Lung (tissue), 12 donors: ENCODE data around the gene ARHGEF19. TPM values are rescaled to one million over a fixed set of nuclear protein-coding genes. Genes with fewer than 3 reads are reported as not detected.

Experiments used
- ATAC-seq: fragments of 200-7000 bp; cut with Tn5 transposase; one replicate; pipeline ENCODE4 v1.9.1; 2020; ENCODE audit warnings: moderate number of reproducible peaks; ENCODE audit not compliant: insufficient read depth, low FRiP score
- DNase-seq, 3 donors: peaks; one replicate each; pipeline ENCODE4 v3.0.0-alpha.2; 2013 to 2017
- H3K27ac ChIP-seq, 2 donors: one replicate each; pipeline ENCODE4 v1.5.1; 2013; ENCODE audit warnings: mild to moderate bottlenecking in 2 of 2, moderate library complexity in 2 of 2, control low read depth in 1 of 2, inconsistent platforms in 1 of 2, low read depth in 1 of 2, low read length in 1 of 2
- H3K27me3 ChIP-seq, 3 donors: one replicate each; pipeline ENCODE4 v1.5.1; 2013; ENCODE audit warnings: low read length in 2 of 3; ENCODE audit not compliant: control insufficient read depth in 3 of 3, insufficient read depth in 3 of 3
- H3K36me3 ChIP-seq, 4 donors: one replicate each; pipeline ENCODE4 v1.5.1; 2013; ENCODE audit warnings: low read length in 4 of 4, mild to moderate bottlenecking in 1 of 4, moderate library complexity in 1 of 4; ENCODE audit not compliant: control insufficient read depth in 4 of 4, insufficient read depth in 4 of 4
- H3K4me1 ChIP-seq, 5 donors: one replicate each; pipeline ENCODE4 v1.5.1; 2013; ENCODE audit warnings: low read length in 5 of 5, mild to moderate bottlenecking in 2 of 5, moderate library complexity in 1 of 5; ENCODE audit not compliant: control insufficient read depth in 5 of 5, insufficient read depth in 5 of 5
- H3K4me3 ChIP-seq: one replicate; pipeline ENCODE4 v1.5.1; 2013; ENCODE audit warnings: mild to moderate bottlenecking, control low read depth, moderate library complexity
- H3K9ac ChIP-seq, 2 donors: one replicate each; pipeline ENCODE4 v1.5.1; 2013; ENCODE audit warnings: low read length in 2 of 2, control low read depth in 1 of 2; ENCODE audit not compliant: insufficient read depth in 1 of 2
- H3K9me3 ChIP-seq, 4 donors: one replicate each; pipeline ENCODE4 v1.5.1; 2013; ENCODE audit warnings: low read length in 3 of 4, mild to moderate bottlenecking in 1 of 4, moderate library complexity in 1 of 4; ENCODE audit not compliant: control insufficient read depth in 4 of 4, insufficient read depth in 3 of 4
- CTCF ChIP-seq: IDR thresholded peaks from 2 replicates; pipeline ENCODE4 v1.5.1; 2012; ENCODE audit warnings: mild to moderate bottlenecking; ENCODE audit errors: control extremely low read depth, extremely low read depth
- WGBS, 2 donors: extraction: QIAGEN DNeasy Blood & Tissue Kit; methylation state at CpG; one replicate each; pipeline ENCODE4 v1.1.7; 2013; 5-methylcytosine and 5-hydroxymethylcytosine counted together
- polyA plus RNA-seq, 2 donors: library from polyadenylated mRNA; stranded (reverse); fragments of 200-250 nt; gene quantifications; one replicate each; pipeline ENCODE4 v1.2.1, GENCODE V29; 2013
- total RNA-seq, 2 donors: library from RNA; depleted of rRNA in 1 of 2; stranded (reverse); fragments of >200 nt in 1 of 2; gene quantifications; one replicate each; pipeline ENCODE4 v1.2.1, GENCODE V29; 2014 to 2021
- donor health status: control.
- donor health status: control.
- donor health status: Bipolar disorder and iron deficiency.
- donor health status: healthy.
- donor health status: DM: yes; HTN: yes; CAD: no.

The ARHGEF19 gene
- total and polyA plus RNA-seq, 4 donors: 9.5 to 17.3 (median 14.8) TPM

- Histone ChIP-seq H3K9ac (no peak overlapping the region), H3K4me3 (no peak overlapping the region), H3K36me3 (no peaks in the 10 kb centered on the region), H3K27ac (no peak overlapping the region), H3K27me3 (no peaks in the 10 kb centered on the region), H3K4me1 (peaks cover 0 to 62% (median 19%) of the 10 kb centered on the region in 5 donors), H3K9me3 (no peaks in the 10 kb centered on the region)
- no peak for DNase-seq
- TF ChIP-seq CTCF: no peak
- 97 to 98% methylated on average over 4 of the region's 4 CpGs for WGBS, 2 donors
- ATAC-seq: no peak
Observed at GRCh38 chr1:16177306-16177705, 35.1 kb downstream of the ARHGEF19 start.

- no peak overlapping the region for H3K4me3 ChIP-seq
- peaks cover 0 to 55% (median 17%) of the 10 kb centered on the region in 5 donors for H3K4me1 ChIP-seq
- peak overlapping the region in 1 of 2 donors; percentile 0 for H3K9ac ChIP-seq
- no peak for ATAC-seq
- no peaks in the 10 kb centered on the region for H3K36me3 ChIP-seq
- no peaks in the 10 kb centered on the region for H3K27me3 ChIP-seq
- no peak for TF ChIP-seq CTCF
- H3K9me3 ChIP-seq: no peaks in the 10 kb centered on the region
- 81 to 83% methylated on average over 7 of the region's 7 CpGs for WGBS, 2 donors
- peak overlapping the region in 1 of 2 donors; percentile 67 for H3K27ac ChIP-seq
- DNase-seq: no peak
Observed at GRCh38 chr1:16176653-16177052, 35.8 kb downstream of the ARHGEF19 start.

GRCh38 chr1:16175610-16176553 is 36.6 kb downstream of the ARHGEF19 start:
- no peak for TF ChIP-seq CTCF
- 19 to 29% methylated on average over 24 of the region's 24 CpGs for WGBS, 2 donors
- H3K27ac ChIP-seq: peak overlapping the region; percentile 43 to 69
- ATAC-seq (peak; percentile 36), DNase-seq (peak; percentile 96 to 99 (median 98))
- no peaks in the 10 kb centered on the region for H3K27me3 ChIP-seq
- no peaks in the 10 kb centered on the region for H3K36me3 ChIP-seq
- no peak overlapping the region for H3K4me3 ChIP-seq
- peak overlapping the region in 1 of 2 donors; percentile 0 for H3K9ac ChIP-seq
- H3K9me3 ChIP-seq: no peaks in the 10 kb centered on the region
- peaks cover 0 to 50% (median 10%) of the 10 kb centered on the region in 5 donors for H3K4me1 ChIP-seq
